Esophagus squamous epithelium (tissue), 5 donors: Measurements from ENCODE around the gene TBC1D10A. TPM values are rescaled to one million over a fixed set of nuclear protein-coding genes. Genes with fewer than 3 reads are reported as not detected.

Experiments
- DNase-seq: peaks from one replicate; lab custom pipeline; 2025; lab: John Stamatoyannopoulos, UW
- H3K27ac ChIP-seq, 4 donors: fragments of 200-600 bp; sonication (generic); one replicate each; pipeline ENCODE4 v1.5.1; 2016 to 2019; ENCODE audit warnings: mild to moderate bottlenecking in 1 of 4
- H3K27me3 ChIP-seq, 4 donors: fragments of 200-600 bp; sonication (generic); 1 replicate in 3 of 4; 2 replicates in 1 of 4; pipeline versions ENCODE4 v1.5.1 to v1.6.0; 2017 to 2021; ENCODE audit warnings: antibody characterized with exemption in 1 of 4
- H3K36me3 ChIP-seq, 3 donors: fragments of 200-600 bp; sonication (generic); one replicate each; pipeline ENCODE4 v1.5.1; 2016 to 2019
- H3K4me1 ChIP-seq, 3 donors: fragments of 200-600 bp; sonication (generic); one replicate each; pipeline ENCODE4 v1.5.1; 2017 to 2019
- H3K4me3 ChIP-seq, 4 donors: fragments of 200-600 bp; sonication (generic); 1 replicate in 3 of 4; 2 replicates in 1 of 4; pipeline ENCODE4 v1.5.1; 2016 to 2019; ENCODE audit warnings: mild to moderate bottlenecking in 2 of 4, moderate library complexity in 1 of 4
- H3K9me3 ChIP-seq, 3 donors: fragments of 200-600 bp; sonication (generic); one replicate each; pipeline ENCODE4 v1.5.1; 2016 to 2019
- CTCF ChIP-seq, 6 experiments: fragments of 450-650 bp in 4 of 6; fragments of 200-600 bp in 2 of 6; sonication (generic) in 2 of 6; IDR thresholded peaks; one replicate each; pipeline ENCODE4 v1.5.1; 2016 to 2019; ENCODE audit warnings: antibody characterized with exemption in 6 of 6, mild to moderate bottlenecking in 4 of 6, moderate library complexity in 4 of 6
- POLR2A ChIP-seq, 4 donors: fragments of 450-650 bp; IDR thresholded peaks; one replicate each; pipeline ENCODE4 v1.6.1; 2017; ENCODE audit warnings: antibody characterized with exemption in 4 of 4, mild to moderate bottlenecking in 4 of 4, moderate library complexity in 3 of 4
- WGBS, 2 donors: methylation state at CpG; one replicate each; pipeline ENCODE4 v1.1.5; 2018; 5-methylcytosine and 5-hydroxymethylcytosine counted together
- intact Hi-C: fragments of 100-400 bp; cut with DNase I; formaldehyde crosslinking; loops from one replicate; pipeline ENCODE4 v1.15.0; 2022
- total RNA-seq, 4 donors: library from RNA; depleted of rRNA; stranded (reverse); fragments of >200 nt; gene quantifications; one replicate each; pipeline ENCODE4 v1.1.0, GENCODE V29; 2016
- donor health status: DM: yes; HTN: yes; CAD: no.

TBC1D10A gene
- total RNA-seq, 4 donors from 2014 or later, result 40.7 to 55.1 (median 47.0) TPM

DNA sequence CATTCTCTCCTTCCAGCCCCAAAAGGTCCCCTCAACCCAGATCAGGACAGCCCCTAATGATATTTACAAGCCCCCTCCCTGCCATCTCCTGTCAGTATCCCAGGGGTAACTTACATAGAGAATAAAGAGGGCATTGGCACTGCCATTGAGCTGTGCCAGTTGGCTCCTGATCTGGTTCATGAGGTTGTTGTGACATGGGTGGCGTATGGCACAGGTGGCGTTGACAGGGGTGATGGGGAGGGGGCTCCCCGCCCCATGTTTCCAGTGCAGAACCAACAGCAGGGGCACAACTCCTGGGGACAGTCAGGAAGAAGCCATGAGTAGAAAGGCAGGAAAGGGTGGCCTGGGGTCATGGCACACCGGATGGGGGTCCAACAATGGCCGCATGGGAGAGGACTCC lies 82.1 kb downstream of the TBC1D10A start:
- TF ChIP-seq CTCF (IDR thresholded peaks at IDR 0.05), result no peak
- TF ChIP-seq POLR2A (IDR thresholded peaks at IDR 0.05), result no peak
- Histone ChIP-seq H3K36me3 (no peaks in the 10 kb centered on the region), H3K27ac (peak overlapping the region in 2 of 4 donors; percentile 16 to 75), H3K4me1 (peaks cover 15 to 56% (median 20%) of the 10 kb centered on the region in 3 donors), H3K27me3 (peaks cover 0 to 47% (median 0%) of the 10 kb centered on the region in 4 donors), H3K9me3 (no peaks in the 10 kb centered on the region), H3K4me3 (no peak overlapping the region)
- intact Hi-C loops, result no loop called here
- WGBS, 2 donors, result 80 to 92% methylated on average over 4 of the region's 5 CpGs
- DNase-seq, result no peak

GRCh38 chr22:30244066-30244465 lies 82.7 kb downstream of the TBC1D10A start:
- Histone ChIP-seq H3K27ac (peak overlapping the region in 1 of 4 donors; percentile 16), H3K36me3 (no peaks in the 10 kb centered on the region), H3K4me3 (no peak overlapping the region), H3K4me1 (peaks cover 14 to 53% (median 20%) of the 10 kb centered on the region in 3 donors), H3K9me3 (no peaks in the 10 kb centered on the region), H3K27me3 (peaks cover 0 to 46% (median 0%) of the 10 kb centered on the region in 4 donors)
- TF ChIP-seq POLR2A (IDR thresholded peaks at IDR 0.05) (no peak), CTCF (IDR thresholded peaks at IDR 0.05) (no peak)
- no peak for DNase-seq
- intact Hi-C loops, result no loop called here
- WGBS, 2 donors, result 93 to 95% methylated on average over 6 to 10 of the region's 10 CpGs

DNA sequence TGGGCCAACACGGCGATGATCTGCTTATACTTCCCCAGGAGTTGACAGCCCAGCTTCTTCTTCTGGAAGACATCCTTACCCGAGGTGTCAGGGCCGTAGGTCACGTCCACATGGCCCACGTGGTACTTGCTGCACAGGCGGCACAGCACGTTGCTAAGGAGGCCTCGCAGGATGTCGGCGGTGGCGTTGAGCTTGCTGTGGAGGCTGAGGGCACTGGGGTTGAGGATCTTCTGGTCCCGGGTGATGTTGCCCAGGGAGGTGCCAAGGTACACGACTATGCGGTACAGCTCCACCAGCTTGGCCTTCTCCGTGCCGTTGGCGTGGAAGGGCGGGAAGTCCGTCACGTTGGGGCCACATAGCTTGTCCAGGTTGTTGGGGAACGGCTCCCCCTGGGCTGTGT lies 83.1 kb downstream of the TBC1D10A start:
- no peak overlapping the region for H3K4me3 ChIP-seq
- no peak for DNase-seq
- peaks cover 12 to 53% (median 20%) of the 10 kb centered on the region in 3 donors for H3K4me1 ChIP-seq
- H3K9me3 ChIP-seq, result no peaks in the 10 kb centered on the region
- intact Hi-C loops, result no loop called here
- no peak for TF ChIP-seq POLR2A (IDR thresholded peaks at IDR 0.05)
- TF ChIP-seq CTCF (IDR thresholded peaks at IDR 0.05), result no peak
- no peak overlapping the region for H3K27ac ChIP-seq
- peaks cover 0 to 42% (median 0%) of the 10 kb centered on the region in 4 donors for H3K27me3 ChIP-seq
- WGBS, 2 donors, result 99 to 100% methylated on average over 1 to 10 of the region's 22 CpGs
- no peaks in the 10 kb centered on the region for H3K36me3 ChIP-seq

Other genes starting within 250 kb of the TBC1D10A start
- not detected for gene HORMAD2, start 246.5 kb downstream of the TBC1D10A start, total RNA-seq
- gene LIF, start 80.2 kb downstream of the TBC1D10A start, total RNA-seq, result under 1 TPM; 0.08 to 0.76 (median 0.10) TPM
- gene OSM, start 60.1 kb downstream of the TBC1D10A start, total RNA-seq, result 1 to 10 TPM in 1 of 4 donors, under 1 TPM in 2, not detected in 1; 0.19 to 5.7 (median 0.19) TPM
- 10 to 100 TPM; 18.9 to 76.4 (median 40.7) TPM for gene CASTOR1, start 37.4 kb downstream of the TBC1D10A start, total RNA-seq
- 10 to 100 TPM; 29.1 to 94.2 (median 63.3) TPM for gene SF3A1, start 30.0 kb upstream of the TBC1D10A start, total RNA-seq
- 1 to 10 TPM in 3 of 4 donors, under 1 TPM in 1; 0.47 to 9.2 (median 3.1) TPM for gene CCDC157, start 30.1 kb upstream of the TBC1D10A start, total RNA-seq
- 1 to 10 TPM; 2.3 to 8.4 (median 3.9) TPM for gene RNF215, start 60.5 kb upstream of the TBC1D10A start, total RNA-seq
- gene SEC14L2, start 70.1 kb upstream of the TBC1D10A start, total RNA-seq, result 10 to 100 TPM; 16.6 to 45.4 (median 28.2) TPM
- gene MTFP1, start 98.8 kb upstream of the TBC1D10A start, total RNA-seq, result 10 to 100 TPM; 15.9 to 21.2 (median 19.0) TPM
- gene SEC14L3, start 145.1 kb upstream of the TBC1D10A start, total RNA-seq, result under 1 TPM in 1 of 4 donors, not detected in 3; 0.19 TPM
- gene SEC14L4, start 178.8 kb upstream of the TBC1D10A start, total RNA-seq, result not detected
- under 1 TPM in 1 of 4 donors, not detected in 3; 0.19 TPM for gene SEC14L6, start 219.8 kb upstream of the TBC1D10A start, total RNA-seq
- gene GAL3ST1, start 247.7 kb upstream of the TBC1D10A start, total RNA-seq, result 1 to 10 TPM in 2 of 4 donors, not detected in 2; 1.1 to 2.4 TPM